Stimulated activated naive CD8-positive, alpha-beta T cell treated with anti-CD3 and anti-CD28 coated beads, Interleukin-15, amount 100 ng/mL, for 72 hours (primary cell): Measurements from ENCODE around the gene VWA8.
A peak's percentile ranks its signal among the peaks of the same experiment; 100 is the strongest.

ENCODE experiments used
- ATAC-seq: fragments of 150-1000 bp; cut with Tn5 transposase; 2 replicates; pipeline ENCODE4 v1.10.0; 2021; ENCODE audit warnings: mild to moderate bottlenecking, moderate library complexity
- DNase-seq, 2 donors: peaks; one replicate each; pipeline ENCODE4 v3.0.0; 2021 to 2022
- H3K27ac Mint-ChIP-seq, 2 donors: one replicate each; pipeline ENCODE4 v1.8.0; 2022; ENCODE audit warnings: mild to moderate bottlenecking in 2 of 2, mixed read lengths in 2 of 2, moderate library complexity in 2 of 2
- H3K27me3 Mint-ChIP-seq: one replicate; pipeline ENCODE4 v1.8.0; 2022; ENCODE audit warnings: mixed read lengths
- H3K4me1 Mint-ChIP-seq: one replicate; pipeline ENCODE4 v1.8.0; 2022; ENCODE audit warnings: mild to moderate bottlenecking, mixed read lengths
- H3K4me3 Mint-ChIP-seq, 2 donors: one replicate each; pipeline ENCODE4 v1.8.0; 2022; ENCODE audit warnings: mild to moderate bottlenecking in 2 of 2, mixed read lengths in 2 of 2, moderate library complexity in 1 of 2
- H3K9me3 Mint-ChIP-seq, 2 donors: one replicate each; pipeline ENCODE4 v1.8.0; 2022; ENCODE audit warnings: mixed read lengths in 2 of 2

Gene VWA8

DNA sequence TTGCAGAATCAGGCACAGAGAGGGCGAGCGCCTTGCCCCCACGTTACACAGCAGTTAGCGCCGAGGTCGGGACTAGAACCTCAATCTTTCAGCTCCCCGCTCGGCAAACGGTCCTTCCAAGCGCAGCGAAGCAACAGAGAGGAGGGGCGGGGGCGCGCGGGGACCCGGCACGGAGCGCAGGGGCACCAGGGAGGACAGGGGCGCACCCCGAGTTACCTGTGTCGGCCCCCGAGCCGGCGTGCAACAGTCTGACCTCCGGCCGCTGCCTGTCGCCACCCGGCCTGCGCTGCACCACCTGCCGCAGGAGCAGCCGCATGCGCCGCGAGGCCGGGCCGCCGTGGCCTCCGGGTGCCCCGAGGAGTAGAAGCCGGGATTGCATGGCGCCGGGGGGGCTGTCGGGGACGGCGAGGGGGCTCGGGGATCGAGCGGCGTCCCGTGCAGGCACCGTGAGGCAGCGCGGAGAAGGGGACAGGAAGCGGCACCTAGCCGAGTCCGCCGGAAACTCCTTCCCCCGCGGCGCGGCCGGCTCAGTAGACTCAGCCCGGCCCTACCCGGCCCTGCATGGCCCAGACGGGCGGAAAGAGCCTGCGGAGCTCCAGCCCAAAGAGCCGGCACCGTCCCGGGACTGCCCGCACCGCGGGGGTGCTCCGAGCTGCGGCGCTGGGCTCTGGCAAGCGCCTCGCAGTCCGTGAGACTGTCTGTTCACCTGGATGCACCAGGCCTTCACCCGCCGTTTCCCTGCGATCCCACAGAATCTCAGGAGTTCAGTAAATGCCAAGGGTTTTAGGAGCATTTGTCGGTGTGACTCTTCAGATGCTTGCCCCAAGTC lies at the start of gene VWA8:
Gene VWA8, minus strand, starts transcription at position 473 of the 829 bp plus-strand sequence. Its CDS starts 94 bp downstream, at position 379.
- H3K9me3 Mint-ChIP-seq: peaks cover 0 to 6% of the 10 kb centered on the region in 2 donors
- ATAC-seq (peak; percentile 97), DNase-seq (peak; percentile 90)
- H3K4me3 Mint-ChIP-seq: peak within 1 kb of the TSS; percentile 95 to 98
- H3K27ac Mint-ChIP-seq: peak within 1 kb of the TSS; percentile 97 to 98
- no peaks in the 10 kb centered on the region for H3K27me3 Mint-ChIP-seq
- H3K4me1 Mint-ChIP-seq: peaks cover 50% of the 10 kb centered on the region

DNA sequence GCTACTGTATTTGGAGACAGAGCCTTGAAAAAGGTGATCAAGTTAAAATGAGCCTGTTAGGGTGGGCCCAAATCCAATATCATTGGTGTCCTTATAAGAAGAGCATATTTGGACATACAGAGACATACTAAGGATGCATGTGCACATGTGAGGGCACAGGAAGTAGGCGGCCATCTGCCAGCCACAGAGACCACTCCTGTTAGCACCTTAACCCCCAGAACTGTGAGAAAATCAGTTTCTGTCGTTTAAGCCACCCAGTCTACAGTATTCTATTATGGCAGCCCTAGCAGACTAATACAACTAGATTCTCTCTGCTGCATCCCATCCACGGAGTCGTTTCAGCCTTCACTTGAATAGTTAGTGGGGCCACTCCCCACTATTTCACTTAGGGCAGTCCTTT lies 48.1 kb upstream of the VWA8 start:
- Mint-ChIP-seq H3K4me1 (no peaks in the 10 kb centered on the region), H3K27me3 (peaks cover 9% of the 10 kb centered on the region), H3K9me3 (no peaks in the 10 kb centered on the region), H3K27ac (no peak overlapping the region), H3K4me3 (no peak overlapping the region)
- ATAC-seq (no peak), DNase-seq (no peak)

DNA sequence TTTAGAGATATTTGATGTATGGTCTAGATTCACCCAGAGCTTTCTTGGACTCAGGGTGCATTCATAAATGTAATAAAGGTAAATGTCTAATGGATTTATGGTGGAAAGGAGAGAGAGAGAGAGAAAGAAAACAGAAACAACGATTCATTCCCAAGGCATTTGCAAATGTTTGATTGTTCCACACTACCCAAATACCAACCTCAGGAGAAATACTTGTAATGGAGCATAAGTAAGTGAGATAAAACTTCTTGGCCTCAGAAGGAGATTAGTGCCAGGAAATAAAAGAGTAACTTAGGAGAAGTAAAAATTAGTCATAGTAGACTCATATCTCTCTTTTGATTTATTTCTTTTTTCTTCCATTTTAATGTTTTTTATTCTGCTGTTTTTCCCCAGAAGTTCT lies 46.9 kb upstream of the VWA8 start:
- Mint-ChIP-seq H3K27ac (no peak overlapping the region), H3K9me3 (no peaks in the 10 kb centered on the region), H3K4me3 (no peak overlapping the region), H3K27me3 (peaks cover 9% of the 10 kb centered on the region), H3K4me1 (no peaks in the 10 kb centered on the region)
- ATAC-seq (no peak), DNase-seq (no peak)

DNA sequence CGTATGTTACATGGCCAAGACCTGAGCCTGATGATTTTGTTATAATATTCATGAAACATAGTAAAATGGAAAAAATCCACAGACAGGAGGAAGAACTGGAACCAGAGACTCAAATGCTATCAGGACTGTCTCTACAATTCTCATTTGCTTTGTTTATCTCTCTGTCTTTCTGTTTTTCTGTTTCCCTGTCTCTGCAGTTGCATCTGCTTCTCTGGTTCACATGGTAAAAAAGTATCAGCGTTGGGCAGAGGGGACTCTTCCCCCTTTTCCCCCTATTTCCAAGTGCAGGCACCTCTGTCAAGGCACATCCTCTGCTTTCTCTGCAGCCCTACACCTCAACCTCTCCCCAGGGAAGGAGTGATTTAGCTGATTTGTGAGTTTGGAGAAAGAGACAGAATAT lies 41.2 kb upstream of the VWA8 start:
- no peak for ATAC-seq
- Mint-ChIP-seq H3K4me3 (no peak overlapping the region), H3K27me3 (no peaks in the 10 kb centered on the region), H3K27ac (no peak overlapping the region), H3K9me3 (no peaks in the 10 kb centered on the region), H3K4me1 (no peaks in the 10 kb centered on the region)
- no peak for DNase-seq

DNA sequence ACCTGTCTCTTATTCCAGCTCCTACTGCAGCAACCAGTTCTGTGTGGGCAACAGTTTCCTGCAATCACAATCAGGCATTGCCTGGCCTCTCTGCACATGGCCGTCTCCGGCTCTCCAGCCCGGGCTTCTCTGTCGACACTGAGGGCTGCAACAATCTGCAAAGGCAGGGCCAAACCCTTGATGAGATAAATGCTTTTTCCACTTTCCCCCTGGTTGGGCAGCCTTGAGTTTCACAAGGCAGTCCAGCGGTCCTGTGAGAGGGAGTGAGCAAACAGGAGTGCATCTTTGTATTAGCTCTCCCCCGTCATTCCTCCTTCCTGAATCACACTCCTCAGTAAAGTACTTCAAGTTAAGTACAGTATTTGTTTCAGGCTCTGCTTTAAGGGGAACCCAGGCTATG lies 40.7 kb upstream of the VWA8 start:
- Mint-ChIP-seq H3K4me1 (no peaks in the 10 kb centered on the region), H3K9me3 (no peaks in the 10 kb centered on the region), H3K27me3 (no peaks in the 10 kb centered on the region), H3K27ac (no peak overlapping the region), H3K4me3 (no peak overlapping the region)
- no peak for ATAC-seq
- DNase-seq: no peak

DNA sequence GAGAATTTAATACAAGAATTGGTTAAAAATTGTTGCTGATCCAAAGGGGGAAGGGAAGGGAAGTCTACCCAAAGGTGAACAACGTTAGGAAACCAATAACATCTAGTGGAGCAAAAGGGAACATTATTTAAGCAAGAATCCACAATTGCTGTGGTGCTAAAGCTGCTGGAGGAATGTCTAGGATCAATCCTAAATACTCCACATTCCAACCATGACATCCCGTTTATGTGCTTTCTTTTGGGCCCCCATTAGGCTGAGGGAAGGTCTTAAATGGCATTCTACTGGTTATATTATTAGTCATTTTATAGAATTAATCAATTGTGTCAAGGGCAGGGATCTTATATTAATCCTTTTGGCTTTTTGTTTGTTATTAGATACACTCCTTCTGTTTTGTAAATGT lies 39.9 kb upstream of the VWA8 start:
- no peak for ATAC-seq
- Mint-ChIP-seq H3K4me3 (no peak overlapping the region), H3K27ac (no peak overlapping the region), H3K9me3 (no peaks in the 10 kb centered on the region), H3K27me3 (no peaks in the 10 kb centered on the region), H3K4me1 (peaks cover 7% of the 10 kb centered on the region)
- DNase-seq: no peak

DNA sequence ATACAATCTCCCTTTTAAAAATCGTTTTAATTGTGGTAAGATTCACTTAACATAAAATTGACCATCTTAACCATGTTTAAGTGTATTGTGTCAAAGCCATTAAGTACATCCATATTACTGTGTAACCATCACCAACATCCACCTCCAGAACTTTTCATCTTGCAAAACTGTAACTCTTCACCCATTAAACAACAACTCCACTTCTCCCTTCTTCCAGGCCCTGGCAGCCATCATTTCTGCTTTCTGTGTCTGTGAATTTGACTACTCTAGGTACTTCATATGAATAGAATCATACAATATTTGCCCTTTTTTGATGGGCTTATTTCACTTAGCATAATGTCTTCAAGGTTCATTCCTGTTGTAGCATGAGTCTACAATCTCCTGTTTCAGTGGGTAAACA lies 36.5 kb upstream of the VWA8 start:
- no peak for ATAC-seq
- Mint-ChIP-seq H3K9me3 (no peaks in the 10 kb centered on the region), H3K4me1 (peaks cover 7% of the 10 kb centered on the region), H3K27me3 (peaks cover 14% of the 10 kb centered on the region), H3K4me3 (no peak overlapping the region), H3K27ac (no peak overlapping the region)
- DNase-seq: no peak

DNA sequence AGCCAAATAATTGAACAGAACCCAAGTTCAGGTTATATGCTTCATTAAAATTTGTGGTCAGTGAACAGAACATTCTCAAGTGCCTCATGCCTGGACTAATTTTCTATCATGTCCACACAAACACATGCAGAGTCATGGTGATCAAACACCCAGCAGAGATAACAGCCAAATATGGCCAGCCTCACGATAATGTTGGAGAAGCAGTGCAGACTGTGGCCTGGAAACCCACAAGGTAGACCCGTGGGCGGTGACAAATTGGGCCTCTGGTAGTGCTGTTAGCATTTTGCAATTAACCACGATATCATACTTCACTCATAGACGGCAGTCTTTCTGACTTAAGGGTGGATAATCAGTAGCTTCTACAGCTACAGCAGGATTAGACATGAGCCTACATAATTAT lies 35.0 kb upstream of the VWA8 start:
- no peak for ATAC-seq
- Mint-ChIP-seq H3K4me1 (peaks cover 7% of the 10 kb centered on the region), H3K4me3 (no peak overlapping the region), H3K27me3 (peaks cover 16% of the 10 kb centered on the region), H3K27ac (no peak overlapping the region), H3K9me3 (no peaks in the 10 kb centered on the region)
- DNase-seq: peak in 1 of 2 donors; percentile 47

DNA sequence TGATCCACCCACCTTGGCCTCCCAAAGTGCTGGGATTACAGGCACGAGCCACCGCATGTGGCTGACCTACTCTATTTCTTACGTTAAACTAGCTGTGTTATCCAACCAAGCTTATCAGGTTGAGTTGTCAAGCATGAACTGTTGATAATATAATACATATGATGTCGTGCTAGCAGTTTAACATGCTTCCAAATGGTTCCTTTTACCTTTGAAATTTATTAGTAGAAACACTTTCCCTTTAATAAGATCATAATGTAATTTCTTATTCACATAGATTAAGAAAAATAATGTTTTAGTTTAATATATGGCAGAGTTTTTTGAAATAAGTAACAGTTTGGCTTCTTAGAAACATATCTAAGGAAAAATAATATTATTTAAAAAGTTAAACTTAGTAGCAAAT lies 34.4 kb upstream of the VWA8 start:
- DNase-seq (no peak), ATAC-seq (no peak)
- Mint-ChIP-seq H3K9me3 (no peaks in the 10 kb centered on the region), H3K4me1 (peaks cover 7% of the 10 kb centered on the region), H3K27me3 (peaks cover 22% of the 10 kb centered on the region), H3K4me3 (no peak overlapping the region), H3K27ac (no peak overlapping the region)

DNA sequence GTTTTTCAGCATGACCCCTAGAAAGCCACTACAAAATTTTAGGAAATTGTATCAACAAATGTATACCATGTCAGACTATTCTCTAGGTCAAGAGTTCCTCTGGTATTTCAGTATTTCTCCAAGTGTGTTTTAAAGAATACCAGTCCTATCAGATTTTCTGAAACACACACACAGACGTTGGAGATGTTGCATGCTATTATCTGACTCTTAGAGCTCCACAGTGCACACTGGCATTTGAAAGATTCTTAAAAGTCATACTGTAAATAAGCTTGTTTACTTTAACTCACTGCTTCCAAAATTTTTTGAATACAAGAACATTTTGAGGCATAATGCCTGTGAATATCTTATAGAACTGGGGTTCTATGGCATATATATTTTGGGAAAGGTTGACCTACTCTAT lies 33.8 kb upstream of the VWA8 start:
- ATAC-seq: no peak
- Mint-ChIP-seq H3K4me1 (peaks cover 7% of the 10 kb centered on the region), H3K27ac (no peak overlapping the region), H3K9me3 (no peaks in the 10 kb centered on the region), H3K4me3 (no peak overlapping the region), H3K27me3 (peaks cover 23% of the 10 kb centered on the region)
- DNase-seq: no peak

DNA sequence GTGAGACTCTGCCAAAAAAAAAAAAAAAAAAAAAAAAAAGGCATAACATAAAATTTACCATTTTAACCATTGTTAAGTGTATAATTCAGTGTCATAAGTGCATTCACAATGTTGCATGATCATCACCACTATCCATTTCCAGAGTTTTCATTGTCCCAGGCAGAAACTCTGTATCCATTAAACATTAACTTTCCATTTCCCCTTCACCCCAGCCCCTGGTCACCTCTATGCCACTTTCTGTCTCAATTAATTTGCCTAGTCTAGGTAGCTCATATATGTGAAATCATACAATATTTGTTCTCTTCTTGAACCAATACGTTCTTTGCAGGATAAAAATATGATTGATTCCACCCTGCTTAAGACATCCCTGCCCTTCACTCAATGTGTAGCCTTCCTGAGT lies 31.0 kb upstream of the VWA8 start:
- peaks cover 7% of the 10 kb centered on the region for H3K4me1 Mint-ChIP-seq
- H3K9me3 Mint-ChIP-seq: no peaks in the 10 kb centered on the region
- H3K27ac Mint-ChIP-seq: no peak overlapping the region
- no peak for DNase-seq
- H3K27me3 Mint-ChIP-seq: peaks cover 29% of the 10 kb centered on the region
- H3K4me3 Mint-ChIP-seq: no peak overlapping the region
- ATAC-seq: no peak

DNA sequence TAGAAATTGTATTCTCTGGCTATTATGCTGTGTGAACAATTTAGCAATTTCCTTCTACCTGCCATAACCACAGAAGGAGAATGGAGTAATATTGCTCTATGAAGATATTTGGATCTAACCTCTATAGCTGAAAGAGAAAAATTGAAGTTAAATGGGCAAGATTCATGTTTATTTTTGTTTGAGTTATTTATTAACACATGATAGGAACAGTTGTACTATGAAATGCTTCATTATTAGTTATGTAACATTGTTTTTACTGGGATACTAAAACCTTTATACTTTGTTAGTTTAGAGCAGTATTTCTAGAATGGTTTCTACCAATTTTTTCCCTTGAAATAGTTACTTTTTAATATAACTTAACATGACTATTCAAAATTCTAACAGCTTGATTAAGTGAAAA lies 27.3 kb upstream of the VWA8 start:
- peaks cover 2% of the 10 kb centered on the region for H3K4me1 Mint-ChIP-seq
- no peak overlapping the region for H3K4me3 Mint-ChIP-seq
- H3K27me3 Mint-ChIP-seq: peaks cover 34% of the 10 kb centered on the region
- no peak overlapping the region for H3K27ac Mint-ChIP-seq
- ATAC-seq (no peak), DNase-seq (no peak)
- H3K9me3 Mint-ChIP-seq: no peaks in the 10 kb centered on the region

DNA sequence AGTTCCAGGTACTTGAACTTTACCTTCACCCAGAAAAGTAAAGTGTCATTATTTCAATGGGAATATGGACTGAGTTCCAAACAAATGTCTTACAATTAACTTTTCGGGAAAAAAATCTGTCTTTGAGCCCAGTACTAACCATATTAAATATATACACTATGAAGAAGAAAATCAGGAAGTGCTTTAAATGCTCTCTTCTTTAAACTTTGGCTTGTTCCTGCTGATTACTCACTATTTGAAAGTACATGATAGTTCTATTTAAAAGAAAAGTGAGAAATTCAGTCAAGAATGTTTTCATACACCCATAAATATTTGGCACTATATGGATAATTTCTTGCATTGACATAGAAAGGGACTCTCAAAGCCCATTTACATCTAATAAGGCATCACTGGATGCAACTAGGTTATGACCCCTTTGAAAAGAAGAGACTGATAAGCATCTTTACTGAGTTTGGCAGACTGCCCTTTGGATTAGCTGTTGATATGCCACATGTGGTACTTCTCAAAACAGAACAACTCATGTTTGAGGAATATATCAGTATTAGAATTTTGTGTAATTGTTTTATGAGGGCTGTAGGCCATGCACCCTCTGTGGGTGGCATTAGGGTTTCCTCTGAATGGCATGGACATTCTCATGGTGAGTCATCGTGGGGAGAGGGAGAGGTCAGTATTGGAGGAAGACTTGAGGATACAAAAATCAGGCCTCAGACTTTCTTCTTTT lies 25.0 kb upstream of the VWA8 start:
- no peaks in the 10 kb centered on the region for H3K9me3 Mint-ChIP-seq
- ATAC-seq: no peak
- peaks cover 34% of the 10 kb centered on the region for H3K27me3 Mint-ChIP-seq
- no peak overlapping the region for H3K27ac Mint-ChIP-seq
- peaks cover 7% of the 10 kb centered on the region for H3K4me1 Mint-ChIP-seq
- no peak for DNase-seq
- H3K4me3 Mint-ChIP-seq: no peak overlapping the region

DNA sequence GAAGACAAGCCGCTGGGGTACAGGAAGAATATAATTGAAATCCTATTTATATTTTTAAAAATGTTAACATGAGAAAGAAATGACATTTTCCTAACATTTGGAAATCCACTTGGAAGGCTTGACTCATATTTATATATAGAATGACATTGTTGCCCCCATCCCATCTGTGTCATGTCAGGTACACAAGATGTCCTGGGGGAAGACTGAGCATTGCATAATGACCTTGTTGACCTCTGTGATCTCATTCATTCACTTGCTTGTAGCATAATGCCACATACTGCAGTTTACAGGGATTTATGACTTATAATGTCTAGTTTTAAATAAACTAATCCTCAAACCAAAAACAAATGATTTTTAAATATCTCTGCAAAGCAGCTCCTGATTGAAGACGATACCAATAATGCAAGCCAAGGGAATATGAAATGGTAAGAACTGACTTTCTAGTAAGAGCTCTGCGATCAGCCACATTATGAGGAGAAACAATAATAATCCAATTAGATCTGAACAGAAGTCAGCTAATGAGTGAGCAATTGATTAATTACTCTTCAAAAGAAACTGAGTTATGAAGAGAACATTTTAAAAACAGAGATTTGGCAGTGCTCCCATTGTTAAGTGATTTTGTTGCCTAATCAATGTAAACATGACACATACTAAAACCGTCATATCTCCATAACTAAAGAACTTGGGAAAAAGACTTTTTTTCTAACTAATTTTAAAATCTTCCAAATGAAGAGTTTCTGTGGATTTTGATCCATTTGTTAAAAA lies 21.2 kb upstream of the VWA8 start:
- H3K27me3 Mint-ChIP-seq: peaks cover 23% of the 10 kb centered on the region
- ATAC-seq (no peak), DNase-seq (no peak)
- H3K4me1 Mint-ChIP-seq: peaks cover 7% of the 10 kb centered on the region
- no peak overlapping the region for H3K27ac Mint-ChIP-seq
- no peaks in the 10 kb centered on the region for H3K9me3 Mint-ChIP-seq
- H3K4me3 Mint-ChIP-seq: no peak overlapping the region

DNA sequence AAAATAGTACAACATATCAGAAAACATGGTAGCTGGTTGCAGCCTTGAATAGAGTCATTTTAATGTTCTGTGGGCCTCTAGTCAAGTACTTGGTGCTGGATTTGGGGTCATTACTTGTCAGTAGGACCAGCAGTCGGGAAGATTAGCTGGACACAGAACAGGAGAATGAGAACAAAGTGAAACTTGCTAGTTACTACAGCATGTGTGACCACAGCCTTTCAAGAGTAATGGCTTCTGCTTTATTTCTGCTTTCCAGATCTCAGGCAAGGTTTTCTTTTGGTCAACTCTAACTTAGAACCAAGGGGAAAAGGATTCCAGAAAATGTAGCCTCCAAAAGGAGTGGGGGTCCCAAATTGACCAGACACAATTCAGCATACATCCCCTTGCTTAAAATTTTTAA lies 17.1 kb upstream of the VWA8 start:
- no peak overlapping the region for H3K4me3 Mint-ChIP-seq
- peaks cover 3% of the 10 kb centered on the region for H3K4me1 Mint-ChIP-seq
- H3K27me3 Mint-ChIP-seq: peaks cover 10% of the 10 kb centered on the region
- DNase-seq (no peak), ATAC-seq (no peak)
- no peaks in the 10 kb centered on the region for H3K9me3 Mint-ChIP-seq
- H3K27ac Mint-ChIP-seq: no peak overlapping the region

DNA sequence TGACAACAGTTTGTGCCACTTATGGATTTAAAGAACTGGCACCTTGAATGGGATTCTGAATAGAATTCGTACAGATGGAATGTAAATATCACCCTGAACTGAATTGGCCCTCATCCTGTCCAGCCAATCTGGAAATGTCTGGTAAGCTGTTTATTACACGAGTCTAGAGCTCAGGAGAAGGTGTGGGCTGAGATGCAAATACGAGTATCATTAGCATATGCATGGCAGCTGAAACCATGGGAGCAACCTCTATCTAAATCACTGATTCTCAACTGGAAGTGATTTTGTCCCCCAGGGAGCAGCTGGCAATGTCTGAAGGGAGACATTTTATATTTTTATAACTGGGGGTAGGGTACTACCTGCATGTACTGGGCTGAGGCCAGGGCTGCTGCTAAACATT lies 15.6 kb upstream of the VWA8 start:
- no peak for ATAC-seq
- no peak for DNase-seq
- no peaks in the 10 kb centered on the region for H3K9me3 Mint-ChIP-seq
- H3K4me3 Mint-ChIP-seq: no peak overlapping the region
- H3K27ac Mint-ChIP-seq: no peak overlapping the region
- peaks cover 6% of the 10 kb centered on the region for H3K27me3 Mint-ChIP-seq
- H3K4me1 Mint-ChIP-seq: peaks cover 9% of the 10 kb centered on the region
